ENCODE measurements around the gene GAST. TPM values are rescaled to one million over a fixed set of nuclear protein-coding genes. Genes with fewer than 3 reads are reported as not detected.

GAST gene
- total and polyA plus RNA-seq, 10 of the 15 experiments (the other 5 are each of a cell fraction or from before 2014, with no cell fraction given) = not detected

- peaks cover 11% of the 10 kb centered on the region for H3K4me1 ChIP-seq (ENCODE audit: control insufficient read depth, insufficient read depth, low read length)
- CTCF ChIA-PET = interaction anchor here (2.0 kb wide), 1 partner anchor 10 kb away, joined by 10 read pairs; no protein-coding TSS in a partner anchor
- BruUV-seq (replicated peaks) = no TSS peak
- FAIRE-seq (no peak), ATAC-seq (no peak), DNase-seq (ENCODE audit: low read depth, low spot score) (no peak)
- no peak overlapping the region for H3K4me3 ChIP-seq
- H3K9ac ChIP-seq (ENCODE audit: control insufficient read depth, insufficient read depth, low read length) = no peak overlapping the region
- SMC1A ChIA-PET (ENCODE audit: uncharacterized antibody, unreplicated experiment) = interaction anchor here (2.3 kb wide), 1 partner anchor 18 kb away, joined by 11 read pairs; no protein-coding TSS in a partner anchor
- H4K20me1 ChIP-seq (ENCODE audit: control insufficient read depth, insufficient read depth) = peaks cover 17% of the 10 kb centered on the region
- TF ChIP-seq PAX5 (IDR thresholded peaks at IDR 0.05; ENCODE audit: borderline replicate concordance, low read depth, low read length) = no peak
- no peak for TF ChIP-seq NFXL1 (IDR thresholded peaks at IDR 0.05; ENCODE audit: borderline replicate concordance)
- no peak for TF ChIP-seq NR2F1 (conservative IDR thresholded peaks at IDR 0.05)
- TF ChIP-seq IKZF2 (IDR thresholded peaks at IDR 0.05) = no peak
- no peak for TF ChIP-seq EZH2 (IDR thresholded peaks at IDR 0.05; ENCODE audit: borderline replicate concordance, control insufficient read depth, low read depth, low read length)
- no peak for TF ChIP-seq MTA3 (IDR thresholded peaks at IDR 0.05; ENCODE audit: borderline replicate concordance, low read length)
- no peak for TF ChIP-seq NBN (IDR thresholded peaks at IDR 0.05)
- POLR2A ChIA-PET = no interaction called here
- 91% methylated on average over 4 of the region's 4 CpGs for WGBS (ENCODE audit: insufficient coverage, insufficient replicate concordance, low lambda C conversion rate, missing lambda C conversion rate)
- H3K4me2 ChIP-seq (ENCODE audit: control insufficient read depth, insufficient read depth) = no peak overlapping the region
- H2AFZ ChIP-seq (ENCODE audit: control insufficient read depth, low read depth, low read length) = no peak overlapping the region
- intact Hi-C loops (cut with micrococcal nuclease; ENCODE audit: unreplicated experiment) = no loop called here
- peaks cover 26% of the 10 kb centered on the region for H3K79me2 ChIP-seq (ENCODE audit: control insufficient read depth, insufficient read depth, low read length)
- no peaks in the 10 kb centered on the region; the same call in 2 of the 3 replicates for H3K9me3 ChIP-seq (replicated peaks; ENCODE audit: control insufficient read depth, insufficient read depth, low read length)
- H3K27ac ChIP-seq (ENCODE audit: control insufficient read depth, insufficient read depth) = no peak overlapping the region
- in situ Hi-C loops (cut with MboI) = loop anchor here (25.0 kb wide), 2 partner anchors 1526 to 1676 kb away; partner anchors contain the start of gene TMEM106A
- H3K27me3 ChIP-seq (replicated peaks in 1 of 2; ENCODE audit: control insufficient read depth in 2 of 2, insufficient read depth in 2 of 2, low read length in 1 of 2) = no peaks in the 10 kb centered on the region
- H3K36me3 ChIP-seq (ENCODE audit: control insufficient read depth in 2 of 2, insufficient read depth in 2 of 2, low read length in 1 of 2) = peaks cover 8 to 18% of the 10 kb centered on the region in 2 experiments
- RAD21 ChIA-PET (ENCODE audit: unreplicated experiment) = no interaction called here
Measured at GRCh38 chr17:41686281-41686680, 25.9 kb upstream of the GAST start.

Measured in GM12878 (cell line).